ENCODE measurements around the gene NEK9. TPM values are rescaled to one million over a fixed set of nuclear protein-coding genes. Genes with fewer than 3 reads are reported as not detected.

Gene NEK9
- total and polyA plus RNA-seq, 2 donors (not counting 3 experiments of a cell fraction or from before 2014, with no cell fraction given) = 22.1 to 65.1 TPM

GRCh38 chr14:75158843-75159614 lies 32.2 kb upstream of the NEK9 start:
- no peak for FAIRE-seq
- Histone ChIP-seq H4K20me1 (replicated peaks; ENCODE audit: control insufficient read depth, extremely low read depth, insufficient read depth, low read length) (peaks cover 3% of the 10 kb centered on the region), H3K79me2 (ENCODE audit: control insufficient read depth, insufficient read depth, low read length) (peaks cover 82% of the 10 kb centered on the region), H3K4me3 (replicated peaks in 1 of 3; ENCODE audit: insufficient read depth in 1 of 3, low read depth in 1 of 3, low read length in 3 of 3) (no peak overlapping the region), H3K4me1 (ENCODE audit: control insufficient read depth, extremely low read depth, insufficient read depth, low read length) (peaks cover 4% of the 10 kb centered on the region), H2AFZ (ENCODE audit: low read depth, low read length) (no peak overlapping the region), H3K9me1 (replicated peaks; ENCODE audit: control insufficient read depth, extremely low read depth, insufficient read depth, low read length) (no peaks in the 10 kb centered on the region), H3K4me2 (ENCODE audit: insufficient read depth, low read length) (no peak overlapping the region), H3K27me3 (ENCODE audit: control insufficient read depth in 2 of 2, insufficient read depth in 2 of 2, low read length in 2 of 2) (no peaks in the 10 kb centered on the region), H3K27ac (ENCODE audit: insufficient read depth, low read depth, low read length) (no peak overlapping the region), H3K36me3 (ENCODE audit: control insufficient read depth in 2 of 2, extremely low read depth in 1 of 2, insufficient read depth in 2 of 2, low read length in 2 of 2) (no peaks in the 10 kb centered on the region), H3K9ac (replicated peaks; ENCODE audit: extremely low read depth, insufficient read depth, low read length) (no peak overlapping the region), H3K9me3 (replicated peaks; ENCODE audit: control insufficient read depth, insufficient read depth, low read length) (no peaks in the 10 kb centered on the region)
- CTCF ChIA-PET = no interaction called here
- TF ChIP-seq EZH2 (IDR thresholded peaks at IDR 0.05; ENCODE audit: borderline replicate concordance, low read depth, low read length, severe bottlenecking) (no peak), JUN (IDR thresholded peaks at IDR 0.05; ENCODE audit: borderline replicate concordance, insufficient read depth, insufficient read length, low read depth) (no peak), POLR2A (IDR thresholded peaks at IDR 0.05; ENCODE audit: low read depth, low read length) (no peak), GATA2 (IDR thresholded peaks at IDR 0.05; ENCODE audit: insufficient read depth, insufficient read length, low read depth, low read length) (no peak), MAX (IDR thresholded peaks at IDR 0.05; ENCODE audit: insufficient read depth, insufficient read length) (no peak), CTCF (IDR thresholded peaks at IDR 0.05; ENCODE audit: extremely low read depth in 1 of 2, insufficient read depth in 1 of 2, low read depth in 1 of 2, low read length in 2 of 2) (no peak), MYC (IDR thresholded peaks at IDR 0.05; ENCODE audit: low read depth, low read length) (no peak), POLR2AphosphoS5 (IDR thresholded peaks at IDR 0.05; ENCODE audit: insufficient read depth, low read depth, low read length) (no peak), FOS (IDR thresholded peaks at IDR 0.05; ENCODE audit: borderline replicate concordance, insufficient read depth, low read length) (no peak)
- no TSS peak for BruUV-seq (replicated peaks)
- POLR2A ChIA-PET = no interaction called here
- no peak for DNase-seq (ENCODE audit: low read depth, low spot score)
- dilution Hi-C loops (cut with MboI; ENCODE audit: extremely low pct_ligation_motif_present, low sequenced_read_pairs) = no loop called here
- intact Hi-C loops (cut with micrococcal nuclease) = no loop called here
